Measurements from ENCODE around the gene TEX30. TPM values are rescaled to one million over a fixed set of nuclear protein-coding genes. Genes with fewer than 3 reads are reported as not detected.

Gene TEX30
- polyA plus RNA-seq, 1 donor: 15.7 TPM

DNA sequence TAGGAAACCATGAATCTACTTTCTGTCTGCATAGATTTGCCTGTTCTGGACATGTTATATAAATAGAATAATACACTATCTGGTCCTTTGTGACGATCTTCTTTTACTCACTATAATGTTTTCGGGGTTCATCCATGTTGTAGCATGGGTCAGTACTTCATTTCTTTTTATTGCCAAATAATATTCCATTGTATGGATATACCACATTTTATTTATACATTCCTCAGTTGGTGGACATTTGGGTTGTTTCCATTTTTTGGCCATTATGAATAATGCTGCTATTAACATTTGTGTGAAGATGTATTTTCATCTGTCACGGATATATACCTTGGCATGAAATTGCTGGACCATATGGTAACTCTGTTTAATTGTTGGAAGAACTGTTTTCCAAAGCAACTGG is 32.1 kb upstream of the TEX30 start:
- 80% methylated on average over 2 of the region's 3 CpGs for WGBS (ENCODE audit: insufficient coverage, low lambda C conversion rate)
- no peaks in the 10 kb centered on the region for H3K27me3 ChIP-seq (ENCODE audit: control insufficient read depth, insufficient read depth, low read length)
- no peak for DNase-seq

DNA sequence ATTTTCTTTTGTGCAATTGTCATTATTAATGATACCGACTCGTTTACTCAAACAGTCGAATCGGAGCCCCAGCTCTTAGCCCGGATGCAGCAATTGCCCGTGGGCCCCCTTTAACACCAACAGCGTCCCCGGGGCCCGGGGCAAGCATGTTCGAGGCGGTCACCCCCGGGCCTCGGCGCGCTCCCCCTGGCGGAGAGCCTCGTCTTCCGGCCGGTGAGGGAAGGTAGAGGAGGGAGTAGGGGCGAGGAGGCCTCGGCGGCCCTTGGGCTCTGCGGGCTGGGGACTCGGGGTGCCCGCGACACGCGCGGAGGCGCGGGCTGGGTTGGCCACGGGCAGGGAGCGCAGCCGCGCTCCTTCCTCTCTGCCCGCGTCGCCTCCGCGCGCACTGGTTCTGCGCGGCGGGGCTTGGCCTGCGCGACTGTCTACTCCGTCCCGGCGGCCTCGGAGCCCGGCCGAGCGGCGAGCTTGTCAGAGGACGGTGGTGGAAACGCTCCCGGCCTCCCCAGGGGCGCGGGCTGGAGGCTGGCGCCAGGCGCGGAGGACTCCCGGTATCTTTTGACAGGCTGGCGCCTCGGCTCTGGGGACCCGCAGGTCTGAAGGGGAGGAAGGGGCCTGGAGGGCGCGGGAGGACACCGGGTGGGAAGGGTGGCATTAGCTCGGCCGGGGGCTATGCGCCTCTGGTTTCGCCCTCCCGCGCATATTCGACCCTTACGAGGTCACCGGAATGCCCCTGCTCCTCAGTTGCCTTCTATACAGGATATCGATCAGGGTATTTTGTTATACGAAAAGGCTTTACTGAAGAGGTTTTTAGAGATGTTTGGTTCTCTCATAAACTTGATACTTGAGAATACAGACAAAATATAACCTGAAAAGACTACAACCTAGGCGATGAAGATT is 26.8 kb upstream of the TEX30 start:
- Histone ChIP-seq H3K4me3 (ENCODE audit: low read length) (peak overlapping the region; percentile 64), H3K27ac (ENCODE audit: low read length) (peak overlapping the region; percentile 74), H3K9me3 (ENCODE audit: control insufficient read depth, low read depth, low read length) (no peaks in the 10 kb centered on the region), H3K27me3 (ENCODE audit: control insufficient read depth, insufficient read depth, low read length) (no peaks in the 10 kb centered on the region), H3K4me1 (ENCODE audit: control insufficient read depth, insufficient read depth, low read length) (peaks cover 3% of the 10 kb centered on the region), H3K36me3 (ENCODE audit: control insufficient read depth, insufficient read depth, low read length) (no peaks in the 10 kb centered on the region)
- DNase-seq: peak; percentile 78 to 90
- WGBS (ENCODE audit: insufficient coverage, low lambda C conversion rate): 60% methylated on average over 1 of the region's 81 CpGs

More for the DNA sequence above, 32.1 kb upstream of the TEX30 start:
- peaks cover 3% of the 10 kb centered on the region for H3K4me1 ChIP-seq (ENCODE audit: control insufficient read depth, insufficient read depth, low read length)
- H3K9me3 ChIP-seq (ENCODE audit: control insufficient read depth, low read depth, low read length): peaks cover 4% of the 10 kb centered on the region
- no peak overlapping the region for H3K27ac ChIP-seq (ENCODE audit: low read length)
- no peak overlapping the region for H3K4me3 ChIP-seq (ENCODE audit: low read length)
- H3K36me3 ChIP-seq (ENCODE audit: control insufficient read depth, insufficient read depth, low read length): peaks cover 4% of the 10 kb centered on the region

DNA sequence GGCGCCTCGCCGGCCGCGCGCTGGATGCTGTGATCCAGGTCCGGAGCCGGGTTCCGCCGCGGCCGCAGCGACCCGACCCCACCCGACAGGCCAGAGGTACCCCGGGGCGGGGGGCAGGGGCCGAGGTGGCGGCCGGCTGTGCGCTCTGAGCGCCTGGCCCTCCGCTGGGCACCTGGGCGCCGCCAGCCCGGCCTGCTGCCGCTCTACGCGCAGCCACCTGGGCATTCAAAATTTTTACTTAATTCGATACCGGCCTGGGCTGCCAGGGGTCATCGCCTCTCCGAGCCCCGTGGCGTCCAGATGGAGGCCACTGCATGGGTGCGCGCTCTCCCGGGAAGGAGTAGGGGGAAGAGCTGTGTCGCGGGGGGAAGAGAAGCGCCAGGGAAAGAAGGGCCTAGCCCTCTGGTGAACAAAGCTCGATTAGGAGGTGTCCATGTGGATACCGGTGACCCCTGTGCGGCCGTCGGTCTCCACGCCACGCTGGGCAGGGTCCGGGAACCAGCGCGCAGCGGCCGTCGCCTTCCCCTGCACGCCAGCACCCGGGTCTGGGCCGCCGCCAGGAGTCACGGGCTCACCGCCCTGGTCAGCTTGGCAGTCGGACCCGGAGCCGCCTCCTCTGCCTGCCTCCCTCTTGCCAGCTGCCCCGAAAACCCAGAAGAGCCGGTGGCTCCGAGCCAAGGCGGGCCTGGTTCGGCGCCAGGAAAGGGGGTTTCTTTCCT is 26.0 kb upstream of the TEX30 start:
- Histone ChIP-seq H3K9me3 (ENCODE audit: control insufficient read depth, low read depth, low read length) (no peaks in the 10 kb centered on the region), H3K27ac (ENCODE audit: low read length) (peak overlapping the region; percentile 74), H3K27me3 (ENCODE audit: control insufficient read depth, insufficient read depth, low read length) (no peaks in the 10 kb centered on the region), H3K4me1 (ENCODE audit: control insufficient read depth, insufficient read depth, low read length) (peaks cover 3% of the 10 kb centered on the region), H3K36me3 (ENCODE audit: control insufficient read depth, insufficient read depth, low read length) (no peaks in the 10 kb centered on the region), H3K4me3 (ENCODE audit: low read length) (peak overlapping the region; percentile 64)
- peak; percentile 9 to 61 for DNase-seq
- WGBS (ENCODE audit: insufficient coverage, low lambda C conversion rate): no CpG with 5 or more reads among the region's 69 CpGs

DNA sequence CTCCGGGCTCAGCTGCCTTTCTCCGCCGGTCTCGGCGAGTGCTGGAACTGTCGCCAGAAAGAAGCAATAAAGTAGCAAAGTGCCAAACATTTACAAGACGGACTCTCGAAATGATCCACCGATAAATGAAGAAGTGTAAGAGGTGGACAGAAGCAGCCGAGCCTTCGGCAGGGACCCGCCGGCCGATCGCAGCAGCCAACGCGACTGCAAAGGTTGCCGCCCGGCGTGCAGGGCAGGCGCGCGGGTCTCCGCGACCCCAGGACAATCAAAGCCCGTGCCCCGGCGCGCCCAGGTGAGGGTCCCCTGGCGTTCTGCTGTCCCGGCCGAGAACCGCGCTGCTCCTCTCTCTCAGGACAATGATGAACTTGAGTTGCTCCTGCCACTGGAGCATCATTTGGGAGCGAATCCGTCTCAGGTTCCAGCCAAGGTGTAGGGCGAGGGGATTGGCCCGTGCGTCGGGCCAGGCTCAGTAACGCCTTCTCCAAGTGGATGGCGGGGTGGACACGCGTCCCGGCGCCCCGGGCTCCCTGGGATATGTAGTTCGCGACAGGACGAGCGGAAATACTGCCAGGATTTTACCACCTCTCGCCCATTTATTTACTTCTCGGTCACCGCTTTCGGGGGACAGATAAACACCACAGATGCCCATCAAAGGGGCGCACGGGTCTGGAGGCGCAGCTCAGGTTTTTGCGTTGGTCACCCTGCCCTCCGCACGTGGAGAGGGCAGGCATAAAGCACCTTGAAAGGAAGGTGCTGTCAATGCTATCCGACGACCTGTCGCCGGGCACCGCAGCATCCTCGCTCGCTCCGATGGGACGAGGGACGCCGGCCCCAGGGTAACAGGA is 25.2 kb upstream of the TEX30 start, which contains the start of the genes BIVM and POGLUT2:
Gene BIVM, plus strand, starts transcription at position 539 of the 845 bp plus-strand sequence. CDS start 8,149 bp downstream, outside the sequence.
Gene POGLUT2, minus strand, starts transcription at position 396 of the 845 bp plus-strand sequence. Its CDS starts 306 bp downstream, at position 90.
- Histone ChIP-seq H3K27me3 (ENCODE audit: control insufficient read depth, insufficient read depth, low read length) (no peaks in the 10 kb centered on the region), H3K4me3 (ENCODE audit: low read length) (peak within 1 kb of the TSS; percentile 64), H3K36me3 (ENCODE audit: control insufficient read depth, insufficient read depth, low read length) (peaks cover 3% of the 10 kb centered on the region), H3K4me1 (ENCODE audit: control insufficient read depth, insufficient read depth, low read length) (peaks cover 3% of the 10 kb centered on the region), H3K9me3 (ENCODE audit: control insufficient read depth, low read depth, low read length) (no peaks in the 10 kb centered on the region), H3K27ac (ENCODE audit: low read length) (peak within 1 kb of the TSS; percentile 74)
- DNase-seq: peak; percentile 90 to 94
- WGBS (ENCODE audit: insufficient coverage, low lambda C conversion rate): 20% methylated on average over 1 of the region's 72 CpGs

DNA sequence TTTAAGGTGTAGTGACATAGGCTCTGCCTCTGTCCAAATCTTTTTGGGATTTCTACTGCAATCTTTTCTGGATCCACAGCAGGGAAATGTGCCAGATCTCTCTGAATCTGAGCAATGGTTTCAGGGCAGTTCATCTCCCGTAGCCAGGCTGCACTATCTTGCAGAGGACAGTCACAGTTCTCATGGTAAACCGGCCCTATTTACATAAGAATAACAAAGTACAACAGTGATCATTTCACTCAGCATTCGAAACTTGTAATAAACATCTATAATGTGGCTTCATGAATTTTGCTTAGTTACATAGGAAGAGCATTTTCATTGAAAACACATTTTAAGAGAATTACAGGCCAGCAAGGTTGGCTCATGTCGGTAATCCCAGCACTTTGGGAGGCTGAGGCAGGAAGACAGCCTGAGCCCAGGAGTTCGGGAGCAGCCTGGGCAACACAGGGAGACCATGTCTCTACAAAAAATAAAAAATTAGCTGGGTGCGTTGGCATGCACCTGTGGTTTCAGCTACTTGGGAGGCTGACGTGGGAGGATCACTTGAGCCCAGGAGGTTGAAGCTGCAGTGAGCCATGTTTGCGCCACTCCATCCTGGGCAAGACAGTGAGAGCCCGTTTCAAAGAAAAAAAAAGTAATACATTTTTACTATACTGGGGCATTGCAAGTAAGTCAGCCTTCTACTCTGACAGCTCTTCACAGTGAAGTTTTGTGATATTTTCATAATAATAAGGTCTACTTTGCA is 20.2 kb upstream of the TEX30 start:
- no peak overlapping the region for H3K27ac ChIP-seq (ENCODE audit: low read length)
- no peak overlapping the region for H3K4me3 ChIP-seq (ENCODE audit: low read length)
- DNase-seq: no peak
- no peaks in the 10 kb centered on the region for H3K4me1 ChIP-seq (ENCODE audit: control insufficient read depth, insufficient read depth, low read length)
- H3K27me3 ChIP-seq (ENCODE audit: control insufficient read depth, insufficient read depth, low read length): no peaks in the 10 kb centered on the region
- H3K9me3 ChIP-seq (ENCODE audit: control insufficient read depth, low read depth, low read length): no peaks in the 10 kb centered on the region
- H3K36me3 ChIP-seq (ENCODE audit: control insufficient read depth, insufficient read depth, low read length): peaks cover 27% of the 10 kb centered on the region
- 100% methylated on average over 1 of the region's 9 CpGs for WGBS (ENCODE audit: insufficient coverage, low lambda C conversion rate)

DNA sequence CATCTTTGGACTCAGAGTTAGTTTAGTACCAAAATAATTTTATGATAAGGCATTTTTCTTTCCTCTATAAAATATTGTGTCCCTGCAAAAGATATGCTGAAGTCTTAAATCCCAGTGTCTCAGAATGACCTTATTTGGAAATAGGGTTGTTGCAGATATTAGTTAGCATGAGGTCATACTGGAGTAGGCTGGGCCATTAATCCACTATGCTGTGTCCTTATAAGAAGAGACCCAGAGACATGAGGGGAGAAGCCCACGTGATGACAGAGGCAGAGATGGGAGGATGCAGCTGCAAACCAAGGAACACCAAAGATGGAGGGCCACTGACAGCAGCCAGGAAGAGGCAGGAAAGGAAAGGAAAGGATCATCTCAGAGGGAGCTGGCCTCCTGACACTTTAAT is 18.8 kb upstream of the TEX30 start:
- H3K4me3 ChIP-seq (ENCODE audit: low read length): no peak overlapping the region
- no peaks in the 10 kb centered on the region for H3K27me3 ChIP-seq (ENCODE audit: control insufficient read depth, insufficient read depth, low read length)
- no CpG with 5 or more reads among the region's 1 CpG for WGBS (ENCODE audit: insufficient coverage, low lambda C conversion rate)
- H3K27ac ChIP-seq (ENCODE audit: low read length): no peak overlapping the region
- H3K9me3 ChIP-seq (ENCODE audit: control insufficient read depth, low read depth, low read length): no peaks in the 10 kb centered on the region
- no peak for DNase-seq
- H3K36me3 ChIP-seq (ENCODE audit: control insufficient read depth, insufficient read depth, low read length): peaks cover 33% of the 10 kb centered on the region
- no peaks in the 10 kb centered on the region for H3K4me1 ChIP-seq (ENCODE audit: control insufficient read depth, insufficient read depth, low read length)

DNA sequence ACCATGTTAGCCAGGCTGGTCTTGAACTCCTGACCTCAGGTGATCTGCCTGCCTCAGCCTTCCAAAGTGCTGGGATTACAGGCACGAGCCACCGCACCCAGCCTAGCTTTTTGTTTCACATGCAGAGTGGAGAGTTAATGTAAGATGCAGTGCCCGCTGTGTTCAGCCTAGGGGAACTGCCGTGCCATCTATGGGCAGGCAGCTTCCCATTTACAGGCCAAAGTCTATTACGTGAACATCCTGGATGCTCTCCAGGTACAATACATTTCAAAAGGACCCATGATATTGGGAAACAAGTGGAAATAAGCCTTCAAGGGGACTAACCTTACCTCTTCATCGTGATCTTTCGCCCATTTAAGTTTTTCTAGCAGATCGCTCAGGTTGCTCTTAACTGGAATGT is 15.1 kb upstream of the TEX30 start:
- 90% methylated on average over 2 of the region's 8 CpGs for WGBS (ENCODE audit: insufficient coverage, low lambda C conversion rate)
- Histone ChIP-seq H3K4me3 (ENCODE audit: low read length) (no peak overlapping the region), H3K9me3 (ENCODE audit: control insufficient read depth, low read depth, low read length) (no peaks in the 10 kb centered on the region), H3K36me3 (ENCODE audit: control insufficient read depth, insufficient read depth, low read length) (peaks cover 36% of the 10 kb centered on the region), H3K4me1 (ENCODE audit: control insufficient read depth, insufficient read depth, low read length) (peaks cover 9% of the 10 kb centered on the region), H3K27ac (ENCODE audit: low read length) (no peak overlapping the region), H3K27me3 (ENCODE audit: control insufficient read depth, insufficient read depth, low read length) (no peaks in the 10 kb centered on the region)
- no peak for DNase-seq

DNA sequence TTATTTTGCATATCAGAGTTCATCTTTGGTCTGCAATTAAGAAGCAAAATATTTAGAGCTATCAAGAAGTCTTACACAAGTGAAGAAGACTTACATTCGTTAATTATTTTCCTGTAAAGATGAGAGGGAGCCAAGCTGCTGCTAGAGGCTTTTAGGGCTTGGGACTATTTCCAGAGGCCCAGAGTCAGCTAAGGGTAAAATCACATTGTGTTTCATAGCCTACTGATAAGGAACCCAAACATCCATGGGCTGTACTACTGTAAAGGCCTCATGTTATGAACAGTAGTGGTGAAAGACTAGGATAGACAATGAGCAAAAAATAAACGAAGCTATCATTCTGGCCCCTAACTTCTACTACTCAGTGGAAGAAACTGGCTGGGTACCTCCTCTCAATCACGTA is 10.9 kb upstream of the TEX30 start:
- no peak overlapping the region for H3K27ac ChIP-seq (ENCODE audit: low read length)
- H3K9me3 ChIP-seq (ENCODE audit: control insufficient read depth, low read depth, low read length): peaks cover 6% of the 10 kb centered on the region
- H3K4me3 ChIP-seq (ENCODE audit: low read length): no peak overlapping the region
- peaks cover 9% of the 10 kb centered on the region for H3K4me1 ChIP-seq (ENCODE audit: control insufficient read depth, insufficient read depth, low read length)
- peaks cover 17% of the 10 kb centered on the region for H3K36me3 ChIP-seq (ENCODE audit: control insufficient read depth, insufficient read depth, low read length)
- WGBS (ENCODE audit: insufficient coverage, low lambda C conversion rate): no CpG with 5 or more reads among the region's 3 CpGs
- no peaks in the 10 kb centered on the region for H3K27me3 ChIP-seq (ENCODE audit: control insufficient read depth, insufficient read depth, low read length)
- peak; percentile 18 to 53 for DNase-seq

DNA sequence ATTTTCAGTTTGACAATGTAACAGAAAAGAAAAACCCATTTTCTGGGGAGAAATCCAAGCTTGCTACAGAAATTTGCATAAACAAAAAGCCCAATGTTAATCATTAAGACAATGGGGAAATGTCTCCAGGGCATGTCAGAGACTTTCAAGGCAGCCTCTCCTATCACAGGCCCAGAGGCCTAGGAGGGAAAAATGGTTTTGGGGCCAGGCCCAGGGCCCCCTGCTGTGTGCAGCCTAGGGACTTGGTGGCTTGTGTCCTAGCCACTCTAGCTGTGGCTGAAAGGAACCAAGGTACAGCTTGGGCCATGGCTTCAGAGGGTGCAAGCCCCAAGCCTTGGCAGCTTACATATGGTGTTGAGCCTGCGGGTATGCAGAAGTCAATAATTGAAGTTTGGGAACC is 8.0 kb upstream of the TEX30 start:
- Histone ChIP-seq H3K36me3 (ENCODE audit: control insufficient read depth, insufficient read depth, low read length) (peaks cover 5% of the 10 kb centered on the region), H3K27me3 (ENCODE audit: control insufficient read depth, insufficient read depth, low read length) (no peaks in the 10 kb centered on the region), H3K9me3 (ENCODE audit: control insufficient read depth, low read depth, low read length) (peaks cover 6% of the 10 kb centered on the region), H3K4me3 (ENCODE audit: low read length) (no peak overlapping the region), H3K27ac (ENCODE audit: low read length) (no peak overlapping the region), H3K4me1 (ENCODE audit: control insufficient read depth, insufficient read depth, low read length) (peaks cover 14% of the 10 kb centered on the region)
- DNase-seq: no peak
- WGBS (ENCODE audit: insufficient coverage, low lambda C conversion rate): no CpG with 5 or more reads among the region's 1 CpG

Measured in large intestine (tissue), 3 donors.